PC-9 (cell line): Measurements from ENCODE around the gene MON1B. TPM values are rescaled to one million over a fixed set of nuclear protein-coding genes. Genes with fewer than 3 reads are reported as not detected.

Source experiments
- BruUV-seq: library from RNA; stranded (reverse); fragments of 400-500 nt; replicated peaks from 2 replicates; lab custom pipeline; 2021; lab: Mats Ljungman, UMichigan
- CTCF ChIA-PET: fragments of 300-600 bp; sonication (Branson Sonifier 250); formaldehyde crosslinking; loops from one replicate; lab custom pipeline; 2022; ENCODE audit warnings: antibody characterized with exemption; lab: Charles Lee
- POLR2A ChIA-PET: fragments of 300-600 bp; sonication (Branson Sonifier 250); formaldehyde crosslinking; loops from one replicate; lab custom pipeline; 2022; ENCODE audit warnings: antibody characterized with exemption; ENCODE audit not compliant: unreplicated experiment; lab: Charles Lee
- DNase-seq, 2 experiments: peaks; one replicate each; pipeline versions ENCODE4 v3.0.0 to v3.0.0-alpha.2; 2015 to 2022; ENCODE audit warnings: mixed read lengths in 1 of 2
- H2AFZ ChIP-seq: fragments of 200-600 bp; sonication (generic); 2 replicates; pipeline ENCODE4 v1.8.1; 2017; ENCODE audit warnings: antibody characterized with exemption
- H3F3A ChIP-seq: fragments of 200-600 bp; sonication (generic); 2 replicates; pipeline ENCODE4 v1.8.1; 2017; ENCODE audit warnings: antibody characterized with exemption, mild to moderate bottlenecking, low read depth; ENCODE audit not compliant: insufficient read depth
- H3K27ac ChIP-seq: fragments of 200-600 bp; sonication (generic); 2 replicates; pipeline ENCODE4 v1.6.1; 2016; ENCODE audit warnings: mixed run types
- H3K27me3 ChIP-seq: fragments of 200-600 bp; sonication (generic); 2 replicates; pipeline ENCODE4 v1.6.1; 2016; ENCODE audit warnings: low read depth, mixed run types; ENCODE audit not compliant: insufficient read depth
- H3K36me3 ChIP-seq: fragments of 200-600 bp; sonication (generic); 2 replicates; pipeline ENCODE4 v1.6.1; 2016; ENCODE audit warnings: low read depth, mixed run types
- H3K4me1 ChIP-seq: fragments of 200-600 bp; sonication (generic); replicated peaks from 2 replicates; pipeline ENCODE4 v1.6.1; 2016; ENCODE audit warnings: mixed run types; ENCODE audit not compliant: insufficient read depth
- H3K4me2 ChIP-seq: fragments of 200-600 bp; sonication (generic); 2 replicates; pipeline ENCODE4 v1.6.1; 2017; ENCODE audit warnings: mixed run types
- H3K4me3 ChIP-seq: fragments of 200-600 bp; sonication (generic); 2 replicates; pipeline ENCODE4 v1.6.1; 2016; ENCODE audit warnings: mixed run types
- H3K79me2 ChIP-seq: fragments of 200-600 bp; sonication (generic); 2 replicates; pipeline ENCODE4 v1.6.1; 2017; ENCODE audit warnings: low read depth, mixed run types
- H3K9me2 ChIP-seq: fragments of 200-600 bp; sonication (generic); 2 replicates; pipeline ENCODE4 v1.8.1; 2017; ENCODE audit warnings: mild to moderate bottlenecking; ENCODE audit not compliant: insufficient read depth
- H3K9me3 ChIP-seq: fragments of 200-600 bp; sonication (generic); 2 replicates; pipeline ENCODE4 v1.8.1; 2016; ENCODE audit warnings: low read depth; ENCODE audit not compliant: insufficient read depth
- H4K20me1 ChIP-seq: fragments of 200-600 bp; sonication (generic); 2 replicates; pipeline ENCODE4 v1.8.1; 2017; ENCODE audit not compliant: insufficient read depth
- CTCF ChIP-seq: fragments of 200-600 bp; sonication (generic); conservative IDR thresholded peaks from 2 replicates; pipeline ENCODE4 v1.6.1; 2017; ENCODE audit warnings: mixed run types, antibody characterized with exemption, mild to moderate bottlenecking, moderate library complexity
- EZH2 ChIP-seq: fragments of 200-600 bp; sonication (generic); IDR thresholded peaks from 2 replicates; pipeline ENCODE4 v1.8.0; 2017; ENCODE audit warnings: antibody characterized with exemption, low read depth
- intact Hi-C: fragments of 100-400 bp; cut with micrococcal nuclease; formaldehyde crosslinking; loops from one replicate; pipeline ENCODE4 v1.10.0; 2022; ENCODE audit not compliant: unreplicated experiment
- total RNA-seq: library from RNA; stranded (reverse); gene quantifications from 2 replicates; pipeline ENCODE4 v1.2.3, GENCODE V29; 2021

The MON1B gene
- total RNA-seq, 1 experiment from 2014 or later = 57.2 TPM

DNA sequence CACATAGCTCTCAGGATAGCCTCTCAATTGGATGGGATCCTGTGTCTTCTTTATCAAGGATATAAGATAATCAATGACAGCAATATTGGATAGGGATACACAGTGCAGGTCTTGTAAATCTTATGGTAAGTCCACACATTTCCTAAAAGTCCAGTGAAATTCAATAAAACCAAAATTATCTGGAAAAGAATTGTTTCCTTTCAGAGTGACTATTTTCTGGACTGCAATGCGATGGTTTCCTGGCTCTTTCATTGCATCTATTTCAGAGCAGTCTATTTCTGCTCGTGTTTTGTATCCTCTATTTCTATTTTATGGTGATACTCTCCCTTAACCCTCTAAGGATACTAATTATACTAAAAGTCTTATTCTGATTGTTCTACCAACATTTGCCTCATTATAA, 24.3 kb upstream of the MON1B start:
- intact Hi-C loops = no loop called here
- H3K36me3 ChIP-seq = no peaks in the 10 kb centered on the region
- H3K27ac ChIP-seq = no peak overlapping the region
- no peaks in the 10 kb centered on the region for H3K79me2 ChIP-seq
- DNase-seq = no peak
- H3F3A ChIP-seq = no peaks in the 10 kb centered on the region
- no peaks in the 10 kb centered on the region for H4K20me1 ChIP-seq
- no peak for TF ChIP-seq CTCF
- no peak for TF ChIP-seq EZH2
- H2AFZ ChIP-seq = no peak overlapping the region
- H3K4me1 ChIP-seq = no peaks in the 10 kb centered on the region
- no peak overlapping the region for H3K4me3 ChIP-seq
- H3K4me2 ChIP-seq = no peak overlapping the region
- no peaks in the 10 kb centered on the region for H3K9me2 ChIP-seq
- ChIA-PET POLR2A (no interaction called here), CTCF (interaction anchor here (0.5 kb wide), 1 partner anchor 1359 kb away, joined by 14 read pairs; no protein-coding TSS in a partner anchor)
- H3K9me3 ChIP-seq = no peaks in the 10 kb centered on the region
- BruUV-seq = no TSS peak
- peaks cover 62% of the 10 kb centered on the region for H3K27me3 ChIP-seq

GRCh38 chr16:77168901-77169300, 22.1 kb upstream of the MON1B start:
- Histone ChIP-seq H3K36me3 (no peaks in the 10 kb centered on the region), H3K4me3 (no peak overlapping the region), H3F3A (no peaks in the 10 kb centered on the region), H3K27ac (no peak overlapping the region), H2AFZ (no peak overlapping the region), H3K27me3 (peaks cover 40% of the 10 kb centered on the region), H4K20me1 (no peaks in the 10 kb centered on the region), H3K9me3 (no peaks in the 10 kb centered on the region), H3K4me2 (no peak overlapping the region), H3K4me1 (no peaks in the 10 kb centered on the region), H3K9me2 (no peaks in the 10 kb centered on the region), H3K79me2 (no peaks in the 10 kb centered on the region)
- BruUV-seq = no TSS peak
- no peak for DNase-seq
- intact Hi-C loops = no loop called here
- CTCF ChIA-PET = interaction anchor here (0.6 kb wide), 1 partner anchor 44 kb away, joined by 5 read pairs; no protein-coding TSS in a partner anchor
- POLR2A ChIA-PET = no interaction called here
- no peak for TF ChIP-seq EZH2
- TF ChIP-seq CTCF = no peak

- peak in 1 of 2 experiments; percentile 37 for DNase-seq
- Histone ChIP-seq H3K27me3 (peaks cover 42% of the 10 kb centered on the region), H3K9me3 (no peaks in the 10 kb centered on the region), H3K79me2 (no peaks in the 10 kb centered on the region), H3K36me3 (no peaks in the 10 kb centered on the region), H2AFZ (no peak overlapping the region), H3K4me3 (no peak overlapping the region), H3K4me2 (no peak overlapping the region), H4K20me1 (no peaks in the 10 kb centered on the region), H3K27ac (no peak overlapping the region), H3F3A (no peaks in the 10 kb centered on the region), H3K9me2 (no peaks in the 10 kb centered on the region), H3K4me1 (no peaks in the 10 kb centered on the region)
- intact Hi-C loops = loop anchor here (10.0 kb wide), 2 partner anchors 515 to 1975 kb away; no protein-coding TSS in a partner anchor
- POLR2A ChIA-PET = interaction anchor here (0.6 kb wide), 1 partner anchor 496 kb away, joined by 3 read pairs; no protein-coding TSS in a partner anchor
- CTCF ChIA-PET = no interaction called here
- TF ChIP-seq EZH2 (no peak), CTCF (peak; percentile 74)
- no TSS peak for BruUV-seq
Observed at GRCh38 chr16:77169650-77170236, 21.2 kb upstream of the MON1B start.
